GM18498 (cell line): Measurements from ENCODE around the gene SCAMP1.

Source experiments
- ATAC-seq: cut with Tn5 transposase; IDR thresholded peaks from one replicate; pipeline ENCODE4 v1.9.1; 2021; ENCODE audit warnings: mild to moderate bottlenecking, moderate library complexity; ENCODE audit not compliant: unreplicated experiment

SCAMP1 gene

DNA sequence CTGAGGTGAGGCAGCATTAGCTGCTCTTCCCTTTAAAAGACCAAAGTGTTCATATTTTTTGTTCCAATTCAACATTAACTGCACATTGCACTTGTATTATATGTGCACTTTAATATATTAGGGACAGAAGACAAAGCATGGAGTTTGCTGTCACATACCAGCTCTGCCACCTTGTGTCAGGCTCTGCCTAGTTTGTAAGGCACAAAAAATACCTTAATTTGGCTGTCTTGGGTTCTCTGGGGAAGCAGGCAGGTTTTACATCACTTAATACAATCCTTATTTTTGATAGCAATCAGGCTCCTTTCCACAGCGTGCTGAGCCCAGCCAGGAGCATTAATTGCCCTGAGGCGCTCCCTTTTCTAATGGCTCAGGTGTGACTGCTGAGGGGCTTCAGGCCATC lies 131.8 kb downstream of the SCAMP1 start:
- ATAC-seq, result no peak

DNA sequence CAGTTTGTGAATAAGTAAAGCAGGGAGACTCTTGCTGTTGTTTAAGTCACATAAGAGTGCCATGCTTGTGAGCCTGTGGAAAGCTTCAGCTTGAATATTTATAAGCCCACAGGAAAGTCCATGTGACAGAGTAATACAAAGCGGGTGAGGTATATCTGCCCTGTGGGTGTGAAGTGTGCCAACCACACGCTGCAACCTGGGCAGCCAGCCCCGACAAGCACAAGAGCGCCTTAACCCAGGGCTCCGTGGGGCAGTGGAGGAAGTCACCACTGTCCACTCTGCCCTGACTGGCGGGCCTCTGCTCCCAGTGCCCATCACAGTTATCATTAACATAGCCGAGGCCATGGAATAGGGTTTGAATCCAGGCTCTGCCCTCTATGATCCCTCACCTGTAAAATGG lies 132.2 kb downstream of the SCAMP1 start:
- no peak for ATAC-seq

DNA sequence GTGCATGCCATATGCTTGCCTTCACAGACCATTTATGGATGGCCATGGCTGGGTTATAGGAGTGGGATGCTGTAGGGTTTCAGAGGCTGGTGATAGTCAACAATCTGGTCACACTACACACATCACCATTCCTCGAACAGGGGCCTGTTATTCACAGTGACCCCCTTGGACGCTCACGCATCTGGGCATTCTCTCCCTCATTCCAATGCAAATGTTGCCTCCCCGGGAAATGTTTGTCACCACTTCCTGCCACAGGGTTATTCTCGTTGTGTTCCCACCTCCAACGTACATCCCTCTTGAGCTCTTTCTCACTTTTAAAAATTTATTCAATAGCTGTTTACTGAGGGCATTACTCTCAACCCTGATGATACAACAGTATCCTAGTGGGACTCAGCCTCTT lies 135.4 kb downstream of the SCAMP1 start:
- ATAC-seq, result no peak

DNA sequence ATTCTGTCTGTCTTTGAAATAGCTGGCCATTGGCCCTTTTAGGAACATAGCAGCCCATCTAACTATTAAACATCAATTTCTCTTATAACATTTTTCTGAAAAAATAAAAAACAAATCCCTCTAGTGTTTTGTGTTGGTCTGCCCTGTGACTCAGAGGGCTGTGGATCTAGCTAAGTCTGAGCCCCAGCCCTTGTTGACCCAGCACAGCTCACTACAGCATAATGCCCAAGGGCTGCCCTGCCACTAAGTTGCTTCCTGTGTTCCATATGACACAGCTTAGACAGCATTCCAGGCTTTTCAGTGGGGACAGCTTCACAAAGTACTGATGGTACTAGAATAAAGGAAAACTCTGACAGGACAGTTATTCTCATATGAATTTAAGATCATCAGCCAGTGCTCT lies 136.0 kb downstream of the SCAMP1 start:
- no peak for ATAC-seq

DNA sequence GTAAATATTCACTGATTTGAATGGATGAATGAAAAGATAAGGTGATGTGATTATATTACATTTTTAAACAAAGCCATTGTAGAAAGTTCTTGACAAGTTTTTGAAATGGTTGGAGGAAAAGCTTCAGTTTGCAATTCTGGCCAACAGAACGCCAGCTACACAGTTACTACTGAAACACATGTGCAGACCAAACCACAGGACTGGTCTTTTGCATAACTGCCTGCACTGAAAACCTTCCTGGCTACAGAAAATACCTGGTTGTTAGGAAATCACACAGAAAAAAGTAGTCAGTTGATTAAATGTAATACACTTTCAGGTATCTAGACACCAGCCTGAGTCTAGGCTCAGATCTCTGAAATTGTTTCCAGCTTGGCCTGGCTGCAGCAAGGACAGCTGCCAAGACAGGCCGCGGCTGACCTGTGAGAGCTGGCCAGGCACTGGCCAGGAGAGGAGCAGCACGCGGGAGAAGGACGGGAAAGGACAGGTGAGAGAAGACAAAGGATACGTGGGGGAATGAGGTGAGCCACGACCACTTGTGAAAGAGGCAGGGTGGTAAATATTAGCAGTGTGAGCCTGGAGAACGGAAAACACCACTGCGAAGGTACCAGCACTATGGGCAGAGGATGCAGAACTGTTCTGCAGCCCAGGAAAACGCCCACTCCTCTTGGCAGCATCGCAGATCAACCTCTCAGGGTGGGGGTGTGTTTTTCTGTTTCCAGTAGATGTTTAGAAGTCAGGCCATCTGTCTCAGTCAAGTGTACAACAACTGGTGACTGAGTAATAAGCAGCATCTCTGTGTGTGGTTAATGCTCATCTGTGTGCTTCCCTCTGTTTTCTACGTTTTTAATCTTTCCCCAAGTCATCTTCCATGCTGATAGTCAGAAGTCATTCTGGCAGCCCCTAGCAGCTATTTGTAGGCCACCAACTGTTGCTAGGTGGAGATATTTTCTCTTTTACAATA lies 137.4 kb downstream of the SCAMP1 start:
- ATAC-seq, result peak; percentile 77

DNA sequence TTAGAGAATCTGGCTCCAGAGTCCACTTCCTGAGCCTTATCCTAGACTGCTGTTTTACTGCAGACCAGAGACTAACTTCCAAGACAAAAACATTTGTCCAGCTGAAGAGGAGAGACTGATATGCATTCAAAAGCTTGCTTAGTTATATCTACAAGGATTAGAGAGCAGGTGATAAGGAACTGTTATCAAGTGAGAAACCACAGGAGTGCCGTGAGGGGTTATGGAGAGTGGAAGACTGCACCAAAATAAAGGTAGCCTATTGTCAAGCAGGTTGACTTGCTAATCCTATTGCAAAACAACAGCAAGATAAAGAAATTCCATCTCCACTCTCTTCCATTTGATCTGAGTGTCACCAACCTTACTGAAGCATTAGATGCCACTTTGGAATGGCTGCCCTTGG lies 139.1 kb downstream of the SCAMP1 start:
- no peak for ATAC-seq

DNA sequence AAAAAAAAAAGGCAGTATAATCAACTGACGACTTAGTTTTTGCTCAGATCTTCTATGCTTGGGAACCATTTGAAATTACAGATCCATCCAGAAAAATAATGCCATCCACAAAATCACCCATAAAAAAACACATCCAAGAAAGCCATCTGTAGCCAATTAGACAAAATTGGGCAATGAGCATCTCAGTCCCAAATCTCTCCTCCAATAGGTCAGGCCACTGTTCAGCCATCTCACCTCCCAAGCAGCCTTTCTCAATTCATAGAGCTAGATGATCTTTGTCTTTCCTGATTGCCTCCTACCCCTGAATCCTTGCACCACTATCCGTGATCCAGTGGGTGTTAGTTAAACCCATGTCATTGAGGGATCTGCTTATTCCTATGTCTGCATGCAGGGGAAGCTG lies 139.6 kb downstream of the SCAMP1 start:
- ATAC-seq, result no peak

DNA sequence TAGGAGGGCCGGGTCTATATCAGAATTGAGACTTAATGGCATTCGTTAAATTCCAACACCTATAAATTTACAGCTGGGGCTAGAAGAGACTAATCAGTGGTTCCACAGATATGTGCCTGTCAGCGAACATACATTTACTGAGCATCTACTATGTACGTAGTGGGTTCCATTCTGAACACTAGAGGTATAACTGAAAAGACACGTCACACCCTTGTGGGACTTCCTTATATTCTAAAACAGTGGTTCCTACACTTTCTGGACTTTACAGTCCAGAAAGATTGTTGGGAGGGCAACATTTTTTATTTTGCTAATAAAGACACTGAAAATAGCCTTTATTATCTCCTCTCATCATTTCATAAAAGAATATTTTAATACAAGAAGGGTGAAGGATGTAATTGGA lies 140.5 kb downstream of the SCAMP1 start:
- ATAC-seq, result no peak

DNA sequence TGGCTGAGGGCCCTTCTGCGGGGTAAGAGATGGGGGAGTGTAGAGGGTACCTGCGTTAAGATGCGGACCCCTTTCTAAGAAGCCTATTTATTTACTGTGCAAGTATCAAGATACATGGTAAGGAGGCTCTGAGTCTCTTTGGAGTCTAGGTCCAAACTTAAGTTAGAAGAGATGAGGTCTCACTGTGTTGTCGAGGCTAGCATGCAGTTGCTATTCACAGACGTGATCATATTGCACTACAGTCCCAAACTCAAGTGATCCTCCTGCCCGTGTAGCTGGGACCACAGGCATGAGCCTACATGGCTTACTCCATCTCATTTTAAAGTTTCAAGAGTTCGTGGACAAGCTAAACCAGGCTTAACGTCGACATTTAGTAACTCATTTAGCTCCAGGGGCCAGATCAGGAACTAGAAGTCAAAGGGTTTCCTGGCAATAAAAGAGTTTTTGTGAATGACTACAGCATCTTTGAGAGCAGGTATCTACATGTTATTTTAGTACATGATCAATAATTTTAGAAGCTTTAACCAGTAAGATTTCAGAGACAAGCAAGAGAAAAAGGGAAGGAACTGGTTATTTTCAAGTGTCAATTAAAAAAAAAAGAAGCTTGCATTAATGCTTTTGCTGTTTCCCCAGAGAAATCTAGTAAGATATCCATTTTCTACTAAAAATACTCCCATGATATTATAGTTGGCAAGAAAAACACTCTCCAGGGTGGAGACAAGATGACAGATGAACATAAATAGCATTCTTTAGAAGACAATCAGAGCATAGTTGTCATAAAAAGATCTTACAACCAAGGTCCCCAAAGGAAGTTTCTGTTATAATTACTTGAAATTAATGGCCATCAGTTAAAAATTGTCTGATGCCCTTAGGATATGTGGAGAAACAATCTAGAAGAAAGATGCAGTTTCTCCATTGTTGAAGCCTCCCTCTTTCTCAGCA lies 141.3 kb downstream of the SCAMP1 start:
- ATAC-seq, result no peak

DNA sequence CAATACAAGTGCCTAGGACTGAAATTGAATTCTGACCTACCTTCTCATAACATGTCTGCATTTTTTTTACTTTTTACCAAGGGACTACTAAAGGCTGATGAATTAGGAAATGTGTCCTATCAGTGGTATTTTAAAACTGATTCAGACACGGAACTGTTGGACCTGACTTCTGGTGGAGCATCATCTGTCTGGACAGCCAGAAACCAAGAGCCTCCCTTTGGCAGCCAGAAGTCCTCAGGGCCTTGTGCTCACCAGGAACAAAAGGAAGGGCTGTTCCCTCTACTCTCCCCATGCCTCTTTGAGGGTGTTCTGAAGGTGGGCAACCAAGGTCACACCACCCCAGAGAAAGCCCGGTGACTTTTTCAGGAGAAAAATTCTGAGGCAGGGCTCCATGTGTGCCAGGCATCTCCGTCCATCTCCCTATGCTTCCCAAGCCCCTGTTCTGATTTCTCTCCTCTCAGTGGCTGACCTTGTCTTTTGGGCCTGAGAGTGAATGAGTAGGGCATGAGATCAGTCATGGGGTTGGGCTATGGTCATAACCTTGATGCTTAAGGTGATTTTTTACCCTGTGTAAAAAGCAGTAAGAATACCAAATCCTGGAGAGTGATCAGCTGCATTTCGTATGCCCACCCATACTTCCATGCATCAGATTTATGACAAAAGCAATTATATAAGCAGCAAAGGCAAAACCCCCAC lies 143.7 kb downstream of the SCAMP1 start:
- no peak for ATAC-seq

DNA sequence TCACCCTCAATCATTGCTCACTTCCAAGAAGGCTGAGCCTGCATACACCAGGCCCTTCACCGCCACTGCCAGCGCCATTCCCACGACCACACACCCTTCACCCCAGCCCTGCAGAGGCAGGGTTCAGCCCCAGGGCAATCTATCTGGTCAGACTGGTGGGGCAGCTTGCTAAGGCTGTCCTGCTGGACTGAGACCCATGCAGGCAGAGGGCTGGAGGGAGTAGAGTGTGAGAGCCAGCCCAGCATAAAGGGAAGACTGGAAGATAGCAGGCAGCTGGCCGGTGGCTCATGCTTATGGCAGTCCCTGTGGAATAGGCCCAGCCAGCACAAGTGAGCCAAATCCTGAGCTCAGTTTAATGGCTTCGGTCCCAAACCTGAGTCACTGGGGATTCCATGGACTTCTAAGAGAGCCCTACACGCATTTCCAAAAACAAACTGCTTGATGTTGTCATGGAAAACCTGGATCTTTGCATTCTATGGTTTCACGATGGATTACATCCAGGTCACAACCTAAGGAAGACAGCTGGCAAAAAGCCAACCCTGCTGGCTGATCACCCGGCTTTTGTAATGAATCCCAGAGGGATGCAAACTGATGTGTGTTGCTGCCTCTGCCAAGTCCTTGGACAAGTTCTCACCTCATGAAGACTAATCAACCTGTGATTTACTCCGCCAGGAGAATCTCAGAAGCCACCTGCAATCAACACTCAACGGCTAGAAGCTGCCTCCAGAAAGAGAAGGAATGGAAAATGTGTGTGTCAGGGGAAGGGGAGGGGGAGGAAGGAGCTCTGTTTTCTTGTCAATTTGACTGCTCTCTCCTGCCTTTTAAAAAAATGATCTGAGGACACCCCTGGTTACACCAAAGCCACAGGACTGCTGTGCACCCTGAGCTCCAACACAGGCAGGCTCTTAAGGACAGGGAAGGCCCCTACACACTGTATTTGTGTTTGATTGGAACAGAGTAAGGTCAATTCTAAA lies 144.6 kb downstream of the SCAMP1 start:
- no peak for ATAC-seq

DNA sequence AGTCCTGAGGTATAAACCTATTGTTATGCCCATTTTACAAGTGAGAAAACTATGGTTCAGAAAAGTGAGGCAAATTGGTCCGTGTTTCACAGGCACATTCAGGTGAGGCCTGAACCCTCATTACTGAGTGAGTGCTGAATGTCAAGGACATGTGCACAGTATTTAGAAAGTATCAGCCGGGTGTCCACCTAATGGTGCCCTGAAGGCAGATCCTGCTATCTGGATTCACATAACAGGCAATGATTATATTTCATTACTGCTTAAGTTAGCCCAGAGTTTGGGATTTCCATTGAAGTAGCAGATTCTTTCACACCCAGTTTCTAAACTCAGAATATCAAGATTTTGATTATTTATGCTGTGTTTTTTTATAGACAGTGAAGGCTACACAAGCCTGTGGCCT lies 145.4 kb downstream of the SCAMP1 start:
- no peak for ATAC-seq

DNA sequence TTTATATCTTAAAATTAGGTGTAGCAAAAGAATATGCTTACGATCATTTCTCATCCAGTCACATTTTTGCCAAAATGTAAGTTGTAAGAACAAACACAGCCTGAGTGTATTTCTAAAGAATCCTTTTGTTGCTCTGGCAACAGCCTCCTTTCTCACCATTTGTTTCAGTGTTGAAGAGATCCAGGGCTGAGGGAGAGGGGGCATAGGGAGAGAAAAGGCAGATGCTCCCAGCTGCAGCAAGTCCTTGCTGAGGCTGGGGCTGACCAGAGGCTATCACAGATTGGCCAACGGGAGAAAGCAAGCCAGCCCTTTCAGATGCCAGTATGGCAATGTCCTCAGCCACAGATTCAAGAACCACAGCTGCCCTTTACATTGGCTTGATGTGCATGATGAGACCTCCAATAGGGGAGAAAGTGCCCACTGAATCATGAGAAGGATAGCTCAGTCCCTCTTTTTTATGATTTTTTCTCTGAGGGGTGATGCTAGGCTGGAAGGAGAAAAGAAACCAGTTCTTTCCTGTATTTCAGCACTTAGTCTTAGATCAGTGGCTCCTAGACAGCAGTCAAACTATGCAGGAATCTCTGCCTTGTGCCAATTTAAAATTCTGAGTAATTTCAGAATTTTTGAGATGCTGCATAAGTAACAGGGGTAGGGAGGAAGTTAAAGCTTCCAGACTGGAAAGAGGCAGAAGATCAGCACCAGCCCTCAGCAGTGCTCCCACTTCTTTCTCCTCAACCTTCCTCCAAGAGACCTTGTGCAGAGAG lies 146.0 kb downstream of the SCAMP1 start:
- ATAC-seq, result no peak

DNA sequence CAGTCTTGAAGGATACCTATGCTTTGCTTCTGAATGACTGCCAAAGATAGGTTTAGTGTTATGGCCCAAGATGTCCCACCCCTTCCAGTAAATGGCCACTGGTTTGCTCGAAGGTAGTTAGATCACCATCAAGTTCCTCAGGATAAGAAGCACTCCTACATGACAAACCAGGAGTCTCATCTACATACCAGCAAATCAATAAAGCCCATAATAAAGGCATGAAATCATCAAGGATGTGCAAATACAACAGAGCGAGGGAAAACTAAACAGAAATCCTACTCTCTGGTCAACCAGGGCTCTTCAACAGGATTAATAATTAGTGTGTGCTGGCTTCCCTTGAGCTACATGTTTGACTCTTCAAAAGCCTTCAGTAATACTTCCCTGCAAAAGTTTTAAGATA lies 147.1 kb downstream of the SCAMP1 start:
- ATAC-seq, result no peak

DNA sequence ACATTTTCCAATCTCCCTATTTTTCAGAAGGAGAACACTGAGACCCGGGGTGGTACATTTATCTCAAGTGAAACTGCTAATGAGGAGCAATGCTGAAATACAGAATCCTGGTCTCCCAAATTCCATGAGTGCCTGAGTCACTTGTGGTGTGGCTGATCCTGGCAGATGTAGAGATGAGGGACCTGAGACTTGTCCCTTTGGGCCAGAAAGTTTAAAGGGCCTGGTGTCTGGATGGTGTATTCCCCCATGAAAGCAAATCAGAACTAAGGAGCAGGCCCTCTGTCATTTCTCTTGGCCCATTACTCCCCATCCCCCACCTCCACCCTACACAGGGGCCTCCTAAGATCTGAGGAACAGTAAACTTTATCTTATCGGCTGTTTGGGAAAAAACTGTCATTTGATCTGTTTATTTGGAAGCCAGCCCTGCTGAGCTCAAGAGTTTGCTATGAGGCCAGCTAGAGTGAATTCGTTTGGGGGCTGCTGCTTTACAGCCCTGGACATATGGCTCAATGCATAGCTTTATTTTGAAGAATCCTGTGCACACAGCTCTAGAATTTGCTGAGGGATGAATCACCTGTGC lies 147.9 kb downstream of the SCAMP1 start:
- no peak for ATAC-seq

DNA sequence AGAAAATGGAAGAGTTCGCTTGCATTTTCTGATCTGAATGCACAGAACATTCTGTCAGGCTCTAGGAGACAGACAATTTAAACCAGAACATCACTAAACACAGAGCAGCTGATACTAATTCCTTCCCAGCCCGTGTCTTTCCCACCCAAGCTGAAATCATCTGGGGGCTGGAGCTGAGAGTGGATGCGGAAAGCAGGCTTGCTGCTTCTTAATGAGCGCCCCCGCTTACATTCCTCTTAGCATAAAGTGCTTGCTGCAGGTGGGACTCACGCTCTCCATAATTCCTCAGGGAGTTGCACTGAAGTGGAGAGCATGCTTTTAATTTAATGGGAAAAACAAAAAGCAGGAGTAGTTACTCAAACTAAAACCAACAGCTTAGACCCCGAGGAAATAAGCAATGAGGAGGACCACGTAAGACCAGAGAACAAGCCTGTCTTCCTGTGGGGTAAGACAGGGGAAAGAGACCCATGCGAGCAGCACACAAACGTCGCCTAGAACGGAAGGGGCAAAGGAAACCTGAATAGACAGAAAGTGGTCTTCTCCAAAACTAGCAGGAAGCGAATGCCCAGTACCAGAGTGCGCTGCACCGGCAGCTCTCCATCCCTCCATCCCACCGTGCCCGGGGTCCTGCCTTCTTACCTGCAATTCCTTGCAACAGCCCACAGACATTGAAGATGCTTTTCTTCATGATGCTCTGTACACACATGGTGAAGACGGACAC lies 148.9 kb downstream of the SCAMP1 start:
- ATAC-seq, result no peak

DNA sequence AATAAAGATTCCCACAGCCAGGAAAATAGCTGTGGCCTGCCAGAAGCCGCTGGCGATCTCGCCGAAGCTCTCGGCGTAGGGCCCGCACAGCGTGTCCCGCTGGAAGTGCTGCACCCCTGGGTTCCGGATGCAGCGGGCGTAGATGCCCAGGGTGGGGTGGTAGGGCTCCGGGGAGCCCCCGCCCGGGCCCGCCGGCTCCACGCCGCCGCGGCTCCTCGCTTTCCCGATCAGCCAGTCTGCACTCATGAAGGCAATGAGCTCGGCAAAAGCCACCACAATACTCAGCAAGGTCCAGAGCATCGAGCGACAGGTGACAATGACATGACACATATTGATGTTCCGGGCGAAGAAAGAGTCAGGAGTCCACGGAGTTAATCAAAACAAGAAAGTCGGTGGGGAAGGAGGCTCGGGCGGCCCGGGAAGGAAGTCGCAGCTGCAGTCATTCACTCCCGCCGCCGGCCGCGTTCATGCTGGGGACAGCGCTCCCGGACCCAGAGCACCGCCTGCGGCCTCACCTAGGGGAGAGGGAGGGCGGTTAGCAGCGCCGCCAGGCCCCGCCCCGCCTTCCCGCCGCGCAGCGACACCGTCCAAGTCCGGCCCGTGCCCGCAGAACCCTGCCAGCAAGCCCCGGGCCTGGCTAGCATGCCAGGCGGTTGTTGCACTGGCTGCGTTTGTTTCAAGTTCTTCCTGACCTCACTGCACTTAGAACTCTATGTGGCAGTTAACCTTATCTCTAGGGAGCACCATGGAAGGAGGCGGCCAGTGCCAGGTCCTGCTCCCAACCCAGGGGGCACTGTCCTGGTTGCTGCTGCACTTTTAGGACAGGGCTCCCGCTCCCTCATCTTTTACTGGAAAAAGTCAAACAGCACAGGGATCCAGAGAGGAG lies 149.7 kb downstream of the SCAMP1 start:
- peak; percentile 92 for ATAC-seq
